Forelimb muscle (tissue), 1 donor: ENCODE data around the gene ATG3. TPM values are rescaled to one million over a fixed set of nuclear protein-coding genes. Genes with fewer than 3 reads are reported as not detected.
"Not testable (repeated sequence)": the region's sequence is repeated elsewhere in the genome, so short reads cannot be mapped to it uniquely, and the experiment has no call there.

Experiments
- DNase-seq: peaks from one replicate; pipeline ENCODE4 v3.0.0-alpha.2; 2013; ENCODE audit warnings: low read depth
- polyA plus RNA-seq: library from polyadenylated mRNA; unstranded; fragments of 120-200 nt; gene quantifications from one replicate; pipeline ENCODE4 v1.2.1, GENCODE V29; 2013; ENCODE audit not compliant: insufficient read length

Gene ATG3
- polyA plus RNA-seq, 1 donor = 31.6 TPM

- no peak for DNase-seq
Measured at GRCh38 chr3:112498914-112499711, 62.6 kb downstream of the ATG3 start, which contains the start of gene BTLA. Gene BTLA (minus strand): TSS chr3:112499472. CDS start chr3:112499358, 114 bp downstream.

- no peak for DNase-seq
Measured at GRCh38 chr3:112497897-112498548, 63.7 kb downstream of the ATG3 start.

- no peak for DNase-seq
Measured at GRCh38 chr3:112496366-112497067, 65.2 kb downstream of the ATG3 start.

GRCh38 chr3:112494448-112494767, 67.4 kb downstream of the ATG3 start:
- not testable (repeated sequence) for DNase-seq

GRCh38 chr3:112492124-112492523, 69.6 kb downstream of the ATG3 start:
- no peak for DNase-seq

GRCh38 chr3:112491373-112491772, 70.4 kb downstream of the ATG3 start:
- no peak for DNase-seq

- DNase-seq = no peak
Measured at GRCh38 chr3:112489674-112490479, 71.9 kb downstream of the ATG3 start.

GRCh38 chr3:112486811-112487505, 74.8 kb downstream of the ATG3 start:
- DNase-seq = no peak

- no peak for DNase-seq
Measured at GRCh38 chr3:112484352-112484751, 77.4 kb downstream of the ATG3 start.

- no peak for DNase-seq
Measured at GRCh38 chr3:112482675-112483074, 79.1 kb downstream of the ATG3 start.

Other genes starting within 250 kb of the ATG3 start
- gene CD200, start 228.8 kb downstream of the ATG3 start, polyA plus RNA-seq = 11.0 TPM
- 0.13 TPM for gene BTLA, start 62.5 kb downstream of the ATG3 start, polyA plus RNA-seq
- gene SLC35A5, start 83 bp upstream of the ATG3 start, polyA plus RNA-seq = 24.4 TPM
- 67.9 TPM for gene CCDC80, start 79.2 kb upstream of the ATG3 start, polyA plus RNA-seq